Neural cell (in vitro differentiated cells): ENCODE results near the gene TRAPPC5. TPM values are rescaled to one million over a fixed set of nuclear protein-coding genes. Genes with fewer than 3 reads are reported as not detected.

Experiments
- H2AFZ ChIP-seq: fragments of 200-600, 300-800 bp; sonication (generic), shearing (Covaris generic); 2 replicates; pipeline ENCODE4 v1.6.0; 2014; ENCODE audit warnings: low read depth, mild to moderate bottlenecking, antibody characterized with exemption, low read length, moderate library complexity
- H3F3A ChIP-seq: fragments of 200-600 bp; shearing (Covaris generic); 2 replicates; pipeline ENCODE4 v1.6.1; 2016; ENCODE audit warnings: mild to moderate bottlenecking, moderate library complexity, mixed read lengths, antibody characterized with exemption, low read length; ENCODE audit not compliant: insufficient read depth, poor library complexity, severe bottlenecking
- H3K27ac ChIP-seq: fragments of 200-600, 300-800 bp; sonication (generic), shearing (Covaris generic); 2 replicates; pipeline ENCODE4 v1.5.1; 2014; ENCODE audit warnings: mild to moderate bottlenecking, low read length, moderate library complexity
- H3K27me3 ChIP-seq: fragments of 300-800, 200-600 bp; sonication (generic), shearing (Covaris generic); 2 replicates; pipeline ENCODE4 v1.6.0; 2014; ENCODE audit warnings: mild to moderate bottlenecking, low read depth, low read length, moderate library complexity; ENCODE audit not compliant: insufficient read depth
- H3K36me3 ChIP-seq: fragments of 300-800, 200-600 bp; sonication (generic), shearing (Covaris generic); 2 replicates; pipeline ENCODE4 v1.5.1; 2014; ENCODE audit warnings: mild to moderate bottlenecking, antibody characterized with exemption, low read length, moderate library complexity; ENCODE audit not compliant: insufficient read depth
- H3K4me2 ChIP-seq: fragments of 300-800, 200-600 bp; sonication (generic), shearing (Covaris generic); 2 replicates; pipeline ENCODE4 v1.6.0; 2014; ENCODE audit warnings: mild to moderate bottlenecking, low read length
- H3K4me3 ChIP-seq: fragments of 300-800, 200-600 bp; sonication (generic), shearing (Covaris generic); 2 replicates; pipeline ENCODE4 v1.5.1; 2014; ENCODE audit warnings: mild to moderate bottlenecking, low read length, moderate library complexity
- H3K79me2 ChIP-seq: fragments of 200-600 bp; shearing (Covaris generic); replicated peaks from 2 replicates; pipeline ENCODE4 v1.6.0; 2014; ENCODE audit warnings: mild to moderate bottlenecking, low read length, moderate library complexity; ENCODE audit not compliant: insufficient read depth
- H3K9ac ChIP-seq: fragments of 300-800, 200-600 bp; sonication (generic), shearing (Covaris generic); 2 replicates; pipeline ENCODE4 v1.6.1; 2016; ENCODE audit warnings: mild to moderate bottlenecking, low read length, mixed read lengths
- H3K9me2 ChIP-seq: fragments of 200-600 bp; shearing (Covaris generic); 2 replicates; pipeline ENCODE4 v1.6.1; 2016; ENCODE audit warnings: mild to moderate bottlenecking, low read length, mixed read lengths; ENCODE audit not compliant: insufficient read depth
- H3K9me3 ChIP-seq: fragments of 200-600, 300-800 bp; sonication (generic), shearing (Covaris generic); 2 replicates; pipeline ENCODE4 v1.6.1; 2016; ENCODE audit warnings: mild to moderate bottlenecking, mixed run types, low read length, moderate library complexity, mixed read lengths
- H4K20me1 ChIP-seq: fragments of 200-600 bp; shearing (Covaris generic); 2 replicates; pipeline ENCODE4 v1.6.1; 2016; ENCODE audit warnings: mild to moderate bottlenecking, mixed run types; ENCODE audit not compliant: insufficient read depth
- EP300 ChIP-seq: fragments of 450-650 bp; conservative IDR thresholded peaks from 2 replicates; pipeline ENCODE4 v1.6.1; 2014; ENCODE audit warnings: antibody characterized with exemption, mild to moderate bottlenecking, moderate library complexity; ENCODE audit not compliant: poor library complexity, severe bottlenecking
- EZH2 ChIP-seq: fragments of 200-600, 300-800 bp; shearing (Covaris generic), sonication (generic); IDR thresholded peaks from 2 replicates; pipeline ENCODE4 v1.6.1; 2014; ENCODE audit warnings: antibody characterized with exemption, low read length, borderline replicate concordance, mild to moderate bottlenecking; ENCODE audit not compliant: insufficient read depth, poor library complexity, severe bottlenecking
- MXI1 ChIP-seq: fragments of 450-650 bp; conservative IDR thresholded peaks from 2 replicates; pipeline ENCODE4 v1.6.1; 2014; ENCODE audit warnings: antibody characterized with exemption, mild to moderate bottlenecking; ENCODE audit not compliant: poor library complexity, severe bottlenecking
- POLR2AphosphoS5 ChIP-seq: IDR thresholded peaks from 2 replicates; pipeline ENCODE4 v1.6.1; 2012
- RAD21 ChIP-seq: fragments of 450-650 bp; conservative IDR thresholded peaks from 2 replicates; pipeline ENCODE4 v1.6.1; 2014; ENCODE audit warnings: antibody characterized with exemption, mild to moderate bottlenecking, moderate library complexity
- REST ChIP-seq: IDR thresholded peaks from 2 replicates; pipeline ENCODE4 v1.6.1; 2012; ENCODE audit warnings: borderline replicate concordance
- SMC3 ChIP-seq: fragments of 450-650 bp; conservative IDR thresholded peaks from 2 replicates; pipeline ENCODE4 v1.6.1; 2014; ENCODE audit warnings: antibody characterized with exemption, mild to moderate bottlenecking, moderate library complexity; ENCODE audit not compliant: poor library complexity
- TAF1 ChIP-seq: IDR thresholded peaks from 2 replicates; pipeline ENCODE4 v1.6.1; 2012; ENCODE audit warnings: low read depth
- polyA plus RNA-seq: library from polyadenylated mRNA; depleted of rRNA; stranded (reverse); fragments of >200 nt; gene quantifications from 2 replicates; pipeline ENCODE4 v1.2.3, GENCODE V29; 2014
- TF ChIP-seq, protein P1 (sequence below): fragments of 450-650 bp; IDR thresholded peaks from 2 replicates; pipeline ENCODE4 v1.5.1; 2014; ENCODE audit warnings: antibody characterized with exemption, mild to moderate bottlenecking, moderate library complexity; ENCODE audit not compliant: poor library complexity, severe bottlenecking

The TRAPPC5 gene
- polyA plus RNA-seq, 1 donor from 2014 or later, result 88.5 TPM

- Histone ChIP-seq H3K4me3 (no peak overlapping the region), H3K9me3 (no peaks in the 10 kb centered on the region), H3K9ac (no peak overlapping the region), H2AFZ (no peak overlapping the region), H3K9me2 (no peaks in the 10 kb centered on the region), H3K27ac (no peak overlapping the region), H3K36me3 (no peaks in the 10 kb centered on the region), H3K4me2 (no peak overlapping the region), H3K27me3 (no peaks in the 10 kb centered on the region), H3K79me2 (no peaks in the 10 kb centered on the region), H4K20me1 (no peaks in the 10 kb centered on the region), H3F3A (no peaks in the 10 kb centered on the region)
- TF ChIP-seq EP300 (no peak), POLR2AphosphoS5 (no peak), RAD21 (no peak), EZH2 (no peak), MXI1 (no peak), REST (no peak), TAF1 (no peak), SMC3 (no peak)
- TF ChIP-seq, protein P1, sequence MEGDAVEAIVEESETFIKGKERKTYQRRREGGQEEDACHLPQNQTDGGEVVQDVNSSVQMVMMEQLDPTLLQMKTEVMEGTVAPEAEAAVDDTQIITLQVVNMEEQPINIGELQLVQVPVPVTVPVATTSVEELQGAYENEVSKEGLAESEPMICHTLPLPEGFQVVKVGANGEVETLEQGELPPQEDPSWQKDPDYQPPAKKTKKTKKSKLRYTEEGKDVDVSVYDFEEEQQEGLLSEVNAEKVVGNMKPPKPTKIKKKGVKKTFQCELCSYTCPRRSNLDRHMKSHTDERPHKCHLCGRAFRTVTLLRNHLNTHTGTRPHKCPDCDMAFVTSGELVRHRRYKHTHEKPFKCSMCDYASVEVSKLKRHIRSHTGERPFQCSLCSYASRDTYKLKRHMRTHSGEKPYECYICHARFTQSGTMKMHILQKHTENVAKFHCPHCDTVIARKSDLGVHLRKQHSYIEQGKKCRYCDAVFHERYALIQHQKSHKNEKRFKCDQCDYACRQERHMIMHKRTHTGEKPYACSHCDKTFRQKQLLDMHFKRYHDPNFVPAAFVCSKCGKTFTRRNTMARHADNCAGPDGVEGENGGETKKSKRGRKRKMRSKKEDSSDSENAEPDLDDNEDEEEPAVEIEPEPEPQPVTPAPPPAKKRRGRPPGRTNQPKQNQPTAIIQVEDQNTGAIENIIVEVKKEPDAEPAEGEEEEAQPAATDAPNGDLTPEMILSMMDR, result no peak
These were observed 25.0 kb downstream of the TRAPPC5 start for GRCh38 chr19:7705387-7706187.

DNA sequence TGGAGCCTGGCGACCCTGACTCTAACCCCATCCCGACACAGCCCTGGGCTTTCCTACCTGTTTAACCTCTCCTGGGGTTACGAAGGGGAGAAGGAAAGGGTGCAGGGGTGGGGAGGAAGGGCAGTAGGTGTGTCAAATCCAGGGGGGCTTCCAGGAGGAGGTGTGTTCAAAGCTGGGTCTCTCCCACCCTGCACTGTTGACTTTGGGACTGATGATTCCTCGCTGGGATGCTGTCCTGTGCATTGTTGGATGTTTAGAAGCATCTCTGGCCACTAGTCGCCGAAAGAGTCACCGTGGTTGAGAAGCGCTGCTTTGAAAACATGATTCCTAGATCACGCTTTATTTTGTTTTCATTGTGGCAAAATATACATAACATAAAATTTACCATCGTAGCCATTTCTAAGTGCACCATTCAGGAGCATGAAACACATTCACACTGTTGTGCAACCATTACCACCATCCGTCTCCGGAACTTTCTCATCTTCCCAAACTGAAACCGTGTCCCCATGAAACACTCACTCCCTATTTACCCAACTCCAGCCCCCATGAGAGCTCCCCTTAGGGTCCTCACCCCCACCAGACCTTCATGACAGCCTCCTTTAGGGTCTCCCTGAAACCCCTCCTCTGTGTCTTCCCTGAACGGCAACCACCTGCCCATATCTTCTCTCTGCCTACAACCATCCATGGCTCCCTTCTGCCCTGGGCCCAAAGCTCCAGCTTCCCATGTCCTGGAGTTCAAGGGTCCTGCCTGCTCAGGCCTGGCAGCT lies 25.7 kb downstream of the TRAPPC5 start:
- no peaks in the 10 kb centered on the region for H3F3A ChIP-seq
- no peak overlapping the region for H2AFZ ChIP-seq
- H3K79me2 ChIP-seq, result no peaks in the 10 kb centered on the region
- TF ChIP-seq, protein P1, result no peak
- no peak for TF ChIP-seq TAF1
- TF ChIP-seq RAD21, result no peak
- no peak for TF ChIP-seq MXI1
- no peak for TF ChIP-seq EP300
- TF ChIP-seq REST, result no peak
- no peak for TF ChIP-seq EZH2
- TF ChIP-seq SMC3, result no peak
- TF ChIP-seq POLR2AphosphoS5, result no peak
- no peaks in the 10 kb centered on the region for H3K9me2 ChIP-seq
- no peaks in the 10 kb centered on the region for H4K20me1 ChIP-seq
- no peaks in the 10 kb centered on the region for H3K27me3 ChIP-seq
- no peak overlapping the region for H3K9ac ChIP-seq
- H3K36me3 ChIP-seq, result no peaks in the 10 kb centered on the region
- H3K4me3 ChIP-seq, result no peak overlapping the region
- no peak overlapping the region for H3K4me2 ChIP-seq
- H3K27ac ChIP-seq, result no peak overlapping the region
- H3K9me3 ChIP-seq, result no peaks in the 10 kb centered on the region
